Stimulated activated CD4-positive, alpha-beta T cell treated with anti-CD3 and anti-CD28 coated beads, Interleukin-1b, Interleukin-23, amount 100 ng/mL, for 48 hours (primary cell): ENCODE measurements around the gene RC3H2.

Source experiments
- DNase-seq: peaks from one replicate; pipeline ENCODE4 v3.0.0-alpha.2; 2020

RC3H2 gene

GRCh38 chr9:122904823-122905710 lies at the start of gene RC3H2:
RC3H2 (minus strand) TSS chr9:122905359; CDS start chr9:122897509, 7,850 bp downstream.
- peak; percentile 98 for DNase-seq

- DNase-seq = no peak
Observed at GRCh38 chr9:122954253-122954691, 49.1 kb upstream of the RC3H2 start.

- no peak for DNase-seq
Observed at GRCh38 chr9:122951056-122951455, 45.9 kb upstream of the RC3H2 start.

- no peak for DNase-seq
Observed at GRCh38 chr9:122950263-122950662, 45.1 kb upstream of the RC3H2 start.

GRCh38 chr9:122949696-122950095 lies 44.5 kb upstream of the RC3H2 start:
- DNase-seq = no peak

- DNase-seq = no peak
Observed at GRCh38 chr9:122948313-122948712, 43.2 kb upstream of the RC3H2 start.

GRCh38 chr9:122946461-122947005 lies 41.4 kb upstream of the RC3H2 start:
- DNase-seq = no peak

GRCh38 chr9:122944960-122945888 lies 40.1 kb upstream of the RC3H2 start:
- no peak for DNase-seq

- no peak for DNase-seq
Observed at GRCh38 chr9:122941582-122942234, 36.5 kb upstream of the RC3H2 start.

GRCh38 chr9:122940749-122941581 lies 35.8 kb upstream of the RC3H2 start, which contains the start of gene RABGAP1:
RABGAP1 (plus strand) TSS chr9:122941020; CDS start chr9:122957060, 16,040 bp downstream.
- peak; percentile 99 for DNase-seq

- no peak for DNase-seq
Observed at GRCh38 chr9:122940454-122940748, 35.2 kb upstream of the RC3H2 start.

- DNase-seq = no peak
Observed at GRCh38 chr9:122939601-122940000, 34.4 kb upstream of the RC3H2 start.

- DNase-seq = no peak
Observed at GRCh38 chr9:122936883-122937282, 31.7 kb upstream of the RC3H2 start.

GRCh38 chr9:122936464-122936863 lies 31.3 kb upstream of the RC3H2 start:
- no peak for DNase-seq

- peak; percentile 91 for DNase-seq
Observed at GRCh38 chr9:122931226-122932121, 26.3 kb upstream of the RC3H2 start, which contains the start of gene ZBTB26. ZBTB26 (minus strand) TSS chr9:122931512; CDS start chr9:122919934, 11,578 bp downstream.

- DNase-seq = no peak
Observed at GRCh38 chr9:122930541-122931225, 25.5 kb upstream of the RC3H2 start.

- no peak for DNase-seq
Observed at GRCh38 chr9:122929796-122930354, 24.7 kb upstream of the RC3H2 start.

- DNase-seq = no peak
Observed at GRCh38 chr9:122923947-122924346, 18.8 kb upstream of the RC3H2 start.

- no peak for DNase-seq
Observed at GRCh38 chr9:122922713-122923112, 17.6 kb upstream of the RC3H2 start.

- no peak for DNase-seq
Observed at GRCh38 chr9:122918310-122918709, 13.2 kb upstream of the RC3H2 start.
